ENCODE measurements around the gene CEP97.
"Not testable (repeated sequence)": the region's sequence is repeated elsewhere in the genome, so short reads cannot be mapped to it uniquely, and the experiment has no call there.

GRCh38 chr3:101745934-101746333 is 21.5 kb downstream of the CEP97 start:
- not testable (repeated sequence) for TF ChIP-seq CTCF (IDR thresholded peaks at IDR 0.05); ZFX (IDR thresholded peaks at IDR 0.05; ENCODE audit: borderline replicate concordance)
